Pancreas (tissue), 10 donors: Measurements from ENCODE around the gene TTC33. TPM values are rescaled to one million over a fixed set of nuclear protein-coding genes. Genes with fewer than 3 reads are reported as not detected.

Experiments
- ATAC-seq, 4 donors: fragments of 200-7000 bp; cut with Tn5 transposase; one replicate each; pipeline versions ENCODE4 v1.8.0 to v1.9.1; 2020; ENCODE audit warnings: mild to moderate bottlenecking in 4 of 4, moderate library complexity in 4 of 4
- DNase-seq, 6 donors: peaks; one replicate each; pipeline ENCODE4 v3.0.0-alpha.2; 2020
- FAIRE-seq: peaks from 2 replicates; lab custom pipeline; 2012; peaks lifted over from hg19 to GRCh38; lab: Jason Lieb, UNC
- H3K27ac ChIP-seq, 4 donors: fragments of 200-600 bp; sonication (generic); 1 replicate in 3 of 4; 2 replicates in 1 of 4; pipeline versions ENCODE4 v1.5.0 to v1.8.0; 2020
- H3K27me3 ChIP-seq, 4 donors: fragments of 200-600 bp; one replicate each; pipeline ENCODE4 v1.8.0; 2021
- H3K36me3 ChIP-seq, 3 donors: fragments of 200-600 bp; sonication (generic) in 1 of 3; one replicate each; pipeline versions ENCODE4 v1.5.0 to v1.8.0; 2020 to 2021
- H3K4me1 ChIP-seq, 3 donors: fragments of 200-600 bp; one replicate each; pipeline ENCODE4 v1.8.0; 2021
- H3K4me3 ChIP-seq, 4 donors: fragments of 200-600 bp; sonication (generic) in 2 of 4; one replicate each; pipeline versions ENCODE4 v1.5.0 to v1.8.0; 2020 to 2021
- H3K9me3 ChIP-seq, 4 donors: fragments of 200-600 bp; one replicate each; pipeline ENCODE4 v1.8.0; 2021
- WGBS, 2 donors: extraction: QIAGEN DNeasy Blood & Tissue Kit; methylation state at CpG; one replicate each; pipeline ENCODE4 v1.1.7; 2013; 5-methylcytosine and 5-hydroxymethylcytosine counted together
- intact Hi-C, 3 donors: fragments of 100-400 bp; cut with DNase I; formaldehyde crosslinking; loops; one replicate each; pipeline versions ENCODE4 v1.11.1 to v1.14.2; 2022
- polyA plus RNA-seq, 2 donors: library from polyadenylated mRNA; stranded (reverse); fragments of 200-250 nt; gene quantifications; one replicate each; pipeline ENCODE4 v1.2.3, GENCODE V29; 2013
- total RNA-seq, 6 donors: library from RNA; stranded (reverse); fragmentation: NEBNext Ultra II Directional in 4 of 6; extraction: Animal tissue kit (Norgen Biotek cat#: 25700) in 4 of 6; gene quantifications; one replicate each; pipeline versions ENCODE4 v1.2.1 to v1.2.4, GENCODE V29; 2021 to 2023
- TF ChIP-seq, protein P1 (sequence below), 4 donors: fragments of 200-600 bp; sonication (generic) in 3 of 4; IDR thresholded peaks; one replicate each; pipeline versions ENCODE4 v1.5.0 to v1.8.0; 2021; ENCODE audit warnings: antibody characterized with exemption in 4 of 4
- donor health status: healthy with polysubstance abuse.
- donor health status: DM: no; HTN: no; CAD: no; lungs with moderate emphysema.
- donor health status: DM: no; HTN: no; CAD: no.
- donor health status: control.
- donor health status: control.
- donor health status: Bipolar disorder and iron deficiency.
- donor health status: DM: yes; HTN: yes; CAD: no.
- donor health status: DM: no; HTN: no; CAD: no.
- donor health status: DM: no; HTN: no; CAD: no.
- donor health status: DM: yes; HTN: yes; CAD: no.

The TTC33 gene
- total and polyA plus RNA-seq, 8 donors, result 3.0 to 8.7 (median 5.5) TPM

DNA sequence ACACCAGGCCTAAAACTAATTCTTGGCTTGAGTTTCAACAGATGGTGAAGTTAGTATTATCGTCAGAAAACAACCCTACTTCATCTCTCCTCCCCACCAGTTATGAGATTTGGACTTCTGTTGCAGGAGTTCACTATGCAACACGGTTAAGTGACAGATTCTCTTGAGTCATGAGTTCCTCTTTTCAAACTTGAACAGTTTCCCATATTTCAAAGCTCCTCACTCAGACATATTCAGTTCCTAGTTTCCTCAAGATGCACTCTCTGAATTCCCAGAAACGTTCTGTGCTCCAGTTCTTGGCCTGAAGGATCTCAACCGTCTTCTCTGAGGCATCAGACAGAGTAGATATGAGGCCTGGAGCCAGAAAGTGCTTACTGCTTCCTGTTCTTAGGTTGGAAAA lies 83.3 kb downstream of the TTC33 start:
- Histone ChIP-seq H3K4me1 (peaks cover 0 to 9% (median 2%) of the 10 kb centered on the region in 3 donors), H3K27ac (no peak overlapping the region), H3K36me3 (no peaks in the 10 kb centered on the region), H3K4me3 (no peak overlapping the region), H3K27me3 (no peaks in the 10 kb centered on the region), H3K9me3 (no peaks in the 10 kb centered on the region)
- WGBS, 2 donors, result 71 to 76% methylated on average over 4 of the region's 4 CpGs
- TF ChIP-seq, protein P1, sequence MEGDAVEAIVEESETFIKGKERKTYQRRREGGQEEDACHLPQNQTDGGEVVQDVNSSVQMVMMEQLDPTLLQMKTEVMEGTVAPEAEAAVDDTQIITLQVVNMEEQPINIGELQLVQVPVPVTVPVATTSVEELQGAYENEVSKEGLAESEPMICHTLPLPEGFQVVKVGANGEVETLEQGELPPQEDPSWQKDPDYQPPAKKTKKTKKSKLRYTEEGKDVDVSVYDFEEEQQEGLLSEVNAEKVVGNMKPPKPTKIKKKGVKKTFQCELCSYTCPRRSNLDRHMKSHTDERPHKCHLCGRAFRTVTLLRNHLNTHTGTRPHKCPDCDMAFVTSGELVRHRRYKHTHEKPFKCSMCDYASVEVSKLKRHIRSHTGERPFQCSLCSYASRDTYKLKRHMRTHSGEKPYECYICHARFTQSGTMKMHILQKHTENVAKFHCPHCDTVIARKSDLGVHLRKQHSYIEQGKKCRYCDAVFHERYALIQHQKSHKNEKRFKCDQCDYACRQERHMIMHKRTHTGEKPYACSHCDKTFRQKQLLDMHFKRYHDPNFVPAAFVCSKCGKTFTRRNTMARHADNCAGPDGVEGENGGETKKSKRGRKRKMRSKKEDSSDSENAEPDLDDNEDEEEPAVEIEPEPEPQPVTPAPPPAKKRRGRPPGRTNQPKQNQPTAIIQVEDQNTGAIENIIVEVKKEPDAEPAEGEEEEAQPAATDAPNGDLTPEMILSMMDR (IDR thresholded peaks at IDR 0.05), result no peak
- FAIRE-seq (no peak), DNase-seq (no peak), ATAC-seq (peak in 2 of 4 donors; percentile 33 to 64)
- intact Hi-C loops, result no loop called here

DNA sequence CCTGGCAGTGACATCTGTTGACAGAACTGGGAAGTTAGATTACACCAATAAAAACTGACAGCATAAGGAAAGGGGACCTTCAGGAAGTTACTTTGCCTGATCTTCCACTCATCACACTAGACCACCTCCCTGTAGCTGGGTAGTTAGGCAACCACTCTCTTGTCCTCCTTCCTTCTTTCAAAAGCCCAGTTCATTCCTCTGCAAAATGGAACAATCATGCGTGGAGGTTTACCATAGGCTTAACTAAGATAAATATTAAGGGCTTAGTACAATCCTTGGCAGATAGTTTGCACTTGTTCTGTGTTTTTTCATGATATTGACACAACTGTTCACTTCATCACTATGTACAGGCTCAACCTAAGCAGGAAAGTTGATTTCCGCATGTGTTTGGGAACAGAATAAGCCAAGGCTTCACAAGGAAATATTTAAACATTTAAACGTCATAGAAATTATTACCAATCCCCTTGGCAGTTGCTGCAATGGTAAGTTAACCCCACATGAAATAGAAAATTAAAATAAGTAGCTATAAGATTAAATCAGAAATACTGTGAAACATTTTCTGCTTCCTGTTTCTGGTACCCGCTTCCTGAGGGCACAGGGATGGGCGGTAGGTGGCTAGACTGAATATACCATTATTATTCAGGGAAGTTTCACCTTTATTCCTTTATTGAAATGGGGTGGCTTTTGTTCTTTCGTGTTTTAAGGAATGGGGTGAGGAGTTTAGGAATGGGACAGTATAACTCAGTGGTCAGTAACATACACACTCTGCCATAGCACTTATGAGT lies 86.0 kb downstream of the TTC33 start:
- 67 to 71% methylated on average over 6 of the region's 6 CpGs for WGBS, 2 donors
- no peaks in the 10 kb centered on the region for H3K36me3 ChIP-seq
- intact Hi-C loops, result no loop called here
- FAIRE-seq, result no peak
- ATAC-seq, result peak in 2 of 4 donors; percentile 38 to 49
- no peak for DNase-seq
- H3K9me3 ChIP-seq, result no peaks in the 10 kb centered on the region
- H3K4me3 ChIP-seq, result no peak overlapping the region
- TF ChIP-seq, protein P1 (IDR thresholded peaks at IDR 0.05), result no peak
- no peak overlapping the region for H3K27ac ChIP-seq
- H3K4me1 ChIP-seq, result no peaks in the 10 kb centered on the region
- no peaks in the 10 kb centered on the region for H3K27me3 ChIP-seq

DNA sequence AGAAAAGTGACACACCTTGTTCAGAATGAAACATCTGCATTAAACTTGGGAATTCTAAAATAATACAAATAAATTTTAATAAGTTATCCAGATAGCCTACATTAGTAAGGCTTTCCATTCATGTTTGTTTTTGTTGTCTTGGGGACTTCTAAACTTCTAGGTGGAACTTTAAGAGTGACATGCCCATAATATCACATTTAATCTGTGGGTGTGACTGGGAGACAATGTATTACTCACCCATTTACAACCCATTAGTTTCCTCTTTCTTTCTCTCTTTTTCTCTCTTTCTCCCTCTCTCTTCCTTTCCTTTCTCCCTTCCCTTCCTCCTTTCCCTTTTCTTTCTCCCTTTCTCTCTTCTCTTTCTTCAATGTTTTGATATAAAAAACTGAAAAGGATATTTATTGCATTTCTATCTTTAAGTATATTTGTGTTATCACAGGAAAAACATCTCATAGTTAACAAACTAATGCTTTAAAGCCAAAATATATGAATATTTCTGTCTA lies 88.5 kb downstream of the TTC33 start:
- no peaks in the 10 kb centered on the region for H3K36me3 ChIP-seq
- H3K9me3 ChIP-seq, result no peaks in the 10 kb centered on the region
- TF ChIP-seq, protein P1 (IDR thresholded peaks at IDR 0.05), result no peak
- ATAC-seq (no peak), DNase-seq (no peak), FAIRE-seq (no peak)
- intact Hi-C loops, result no loop called here
- no peaks in the 10 kb centered on the region for H3K27me3 ChIP-seq
- H3K4me1 ChIP-seq, result no peaks in the 10 kb centered on the region
- no peak overlapping the region for H3K27ac ChIP-seq
- H3K4me3 ChIP-seq, result no peak overlapping the region

DNA sequence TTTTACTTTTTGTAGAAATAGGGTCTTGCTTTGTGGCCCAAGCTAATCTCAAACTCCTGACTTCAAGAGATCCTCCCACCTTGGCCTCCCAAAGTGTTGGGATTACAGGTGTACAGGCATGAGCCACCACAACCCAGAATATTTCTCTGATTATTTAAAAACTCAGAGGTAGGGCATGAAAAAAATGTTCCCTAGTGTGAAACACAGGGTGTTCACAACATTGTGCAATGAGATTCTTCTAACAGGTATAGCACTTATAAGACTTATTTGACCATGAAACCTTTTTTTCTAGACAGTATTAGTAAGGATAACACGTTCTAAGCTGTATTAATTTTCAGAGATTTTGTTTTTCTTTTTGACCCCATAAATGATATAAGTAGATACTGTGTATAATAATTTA lies 89.1 kb downstream of the TTC33 start:
- DNase-seq (no peak), FAIRE-seq (no peak)

More for the DNA sequence above, 89.1 kb downstream of the TTC33 start:
- Histone ChIP-seq H3K4me1 (no peaks in the 10 kb centered on the region), H3K27ac (no peak overlapping the region), H3K9me3 (no peaks in the 10 kb centered on the region), H3K4me3 (no peak overlapping the region), H3K27me3 (no peaks in the 10 kb centered on the region), H3K36me3 (no peaks in the 10 kb centered on the region)
- intact Hi-C loops, result no loop called here
- TF ChIP-seq, protein P1 (IDR thresholded peaks at IDR 0.05), result no peak
- WGBS, 2 donors, result 86 to 92% methylated on average over 1 of the region's 1 CpG
- no peak for ATAC-seq
